NOMO-1 treated with dmso at 0.1 percent for 144 hours (cell line): Measurements from ENCODE around the gene EXOC1.
A peak's percentile ranks its signal among the peaks of the same experiment; 100 is the strongest.

Experiments used
- DNase-seq: peaks from one replicate; lab custom pipeline; 2025; ENCODE audit not compliant: unreplicated experiment; lab: John Stamatoyannopoulos, UW

The EXOC1 gene

GRCh38 chr4:55849724-55850123 lies 3.7 kb upstream of the EXOC1 start:
- no peak for DNase-seq

GRCh38 chr4:55851885-55852284 lies 1.6 kb upstream of the EXOC1 start:
- no peak for DNase-seq

- no peak for DNase-seq
Observed at GRCh38 chr4:55854129-55854528, 681 bp downstream of the EXOC1 start.

GRCh38 chr4:55857586-55857985 lies 4.1 kb downstream of the EXOC1 start:
- no peak for DNase-seq

GRCh38 chr4:55859711-55860110 lies 6.3 kb downstream of the EXOC1 start:
- DNase-seq, result no peak

GRCh38 chr4:55864577-55865223 lies 11.3 kb downstream of the EXOC1 start:
- DNase-seq, result no peak

- DNase-seq, result no peak
Observed at GRCh38 chr4:55865228-55865806, 11.9 kb downstream of the EXOC1 start.

GRCh38 chr4:55866290-55866907 lies 13.0 kb downstream of the EXOC1 start:
- DNase-seq, result peak; percentile 72

GRCh38 chr4:55866973-55867574 lies 13.6 kb downstream of the EXOC1 start:
- DNase-seq, result peak; percentile 37

GRCh38 chr4:55868581-55869090 lies 15.2 kb downstream of the EXOC1 start:
- DNase-seq, result no peak

- no peak for DNase-seq
Observed at GRCh38 chr4:55871299-55871800, 17.9 kb downstream of the EXOC1 start.

GRCh38 chr4:55874831-55875230 lies 21.4 kb downstream of the EXOC1 start:
- DNase-seq, result no peak

GRCh38 chr4:55876387-55876786 lies 22.9 kb downstream of the EXOC1 start:
- no peak for DNase-seq

GRCh38 chr4:55879224-55879623 lies 25.8 kb downstream of the EXOC1 start:
- no peak for DNase-seq

GRCh38 chr4:55880652-55881280 lies 27.3 kb downstream of the EXOC1 start:
- DNase-seq, result no peak

GRCh38 chr4:55884093-55884850 lies 30.8 kb downstream of the EXOC1 start:
- DNase-seq, result no peak

- DNase-seq, result no peak
Observed at GRCh38 chr4:55884851-55885219, 31.4 kb downstream of the EXOC1 start.

GRCh38 chr4:55887594-55887993 lies 34.1 kb downstream of the EXOC1 start:
- no peak for DNase-seq

GRCh38 chr4:55892156-55892555 lies 38.7 kb downstream of the EXOC1 start:
- DNase-seq, result no peak

- DNase-seq, result no peak
Observed at GRCh38 chr4:55896622-55897021, 43.2 kb downstream of the EXOC1 start.

GRCh38 chr4:55902677-55903076 lies 49.2 kb downstream of the EXOC1 start:
- DNase-seq, result no peak
